ENCODE data around the gene MRPL36.

MRPL36 gene

GRCh38 chr5:1779782-1780613, 19.6 kb downstream of the MRPL36 start:
- no peak for DNase-seq

- DNase-seq: no peak
These were observed 20.5 kb downstream of the MRPL36 start for GRCh38 chr5:1779021-1779680.

- DNase-seq: no peak
These were observed 21.3 kb downstream of the MRPL36 start for GRCh38 chr5:1778138-1779020.

GRCh38 chr5:1777281-1778137, 22.1 kb downstream of the MRPL36 start:
- DNase-seq: no peak

GRCh38 chr5:1776831-1777230, 22.8 kb downstream of the MRPL36 start:
- DNase-seq: no peak

GRCh38 chr5:1772634-1773033, 27.0 kb downstream of the MRPL36 start:
- no peak for DNase-seq

GRCh38 chr5:1771149-1772065, 28.2 kb downstream of the MRPL36 start:
- DNase-seq: no peak

- no peak for DNase-seq
These were observed 29.2 kb downstream of the MRPL36 start for GRCh38 chr5:1770443-1770802.

- no peak for DNase-seq
These were observed 29.7 kb downstream of the MRPL36 start for GRCh38 chr5:1769752-1770442.

GRCh38 chr5:1769017-1769640, 30.5 kb downstream of the MRPL36 start:
- no peak for DNase-seq

GRCh38 chr5:1768283-1769000, 31.2 kb downstream of the MRPL36 start:
- no peak for DNase-seq

- DNase-seq: no peak
These were observed 31.9 kb downstream of the MRPL36 start for GRCh38 chr5:1767524-1768282.

GRCh38 chr5:1765880-1766235, 33.8 kb downstream of the MRPL36 start:
- DNase-seq: no peak

GRCh38 chr5:1765141-1765879, 34.3 kb downstream of the MRPL36 start:
- no peak for DNase-seq

GRCh38 chr5:1764606-1764960, 35.1 kb downstream of the MRPL36 start:
- DNase-seq: no peak

GRCh38 chr5:1763960-1764605, 35.6 kb downstream of the MRPL36 start:
- DNase-seq: no peak

- DNase-seq: no peak
These were observed 36.1 kb downstream of the MRPL36 start for GRCh38 chr5:1763548-1763911.
